ENCODE data around the gene CADM1.
"Not testable (repeated sequence)": the region's sequence is repeated elsewhere in the genome, so short reads cannot be mapped to it uniquely, and the experiment has no call there.

The CADM1 gene

DNA sequence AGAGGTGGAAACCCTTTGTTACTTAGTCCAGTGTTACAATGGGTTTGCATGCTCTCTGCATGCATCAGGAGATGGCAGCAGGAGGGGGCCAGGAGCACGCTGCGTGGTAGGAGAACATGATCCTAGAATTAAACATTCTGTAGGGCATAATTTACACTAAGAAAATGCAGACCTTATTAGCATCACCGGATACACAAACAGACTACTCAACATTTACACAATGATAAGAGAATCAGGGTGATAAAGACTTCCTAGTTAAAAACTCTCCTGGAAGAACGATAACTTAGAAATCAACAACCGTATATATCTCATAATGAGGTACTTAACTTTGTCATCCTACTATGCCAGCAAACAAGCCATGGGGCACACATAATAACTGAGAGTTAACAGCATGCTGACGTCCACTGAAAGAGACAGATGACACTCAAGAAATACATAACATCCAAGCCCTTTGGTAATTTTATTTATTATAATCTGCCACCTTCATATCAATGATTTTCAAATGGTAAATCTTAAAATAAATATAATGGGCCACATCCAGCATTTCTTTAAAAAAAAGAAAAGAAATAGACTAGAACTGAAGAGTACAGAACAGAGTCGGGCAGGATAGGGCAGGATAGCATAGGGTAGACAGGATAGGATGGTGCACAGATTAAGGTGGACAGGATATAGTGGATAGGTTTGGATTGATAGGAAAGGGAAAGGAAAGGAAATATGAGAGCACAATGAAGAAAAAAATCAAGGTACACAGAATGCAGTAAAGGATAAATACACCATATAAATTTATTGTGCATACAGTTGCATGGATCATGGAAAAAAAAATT lies 27.5 kb downstream of the CADM1 start:
- no peak for DNase-seq (ENCODE audit: low spot score)

DNA sequence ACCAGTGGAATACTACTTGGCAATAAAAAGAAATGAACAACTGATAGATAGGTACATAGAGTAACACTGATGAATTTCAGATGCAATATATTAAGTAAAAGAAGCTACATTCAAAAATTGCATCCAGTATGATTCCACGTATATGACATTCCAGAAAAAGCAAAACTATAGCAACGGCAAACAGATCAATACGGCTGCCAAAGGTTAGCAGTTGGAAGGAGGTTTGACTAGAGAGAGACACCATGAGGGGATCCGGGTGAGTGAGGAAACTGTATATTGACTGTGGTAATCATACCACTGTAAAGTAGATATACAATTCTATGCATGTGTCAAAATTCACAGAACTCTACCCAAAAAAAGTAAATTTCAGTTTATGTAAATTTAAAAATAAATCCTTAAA lies 28.7 kb downstream of the CADM1 start:
- DNase-seq (ENCODE audit: low spot score), result no peak

DNA sequence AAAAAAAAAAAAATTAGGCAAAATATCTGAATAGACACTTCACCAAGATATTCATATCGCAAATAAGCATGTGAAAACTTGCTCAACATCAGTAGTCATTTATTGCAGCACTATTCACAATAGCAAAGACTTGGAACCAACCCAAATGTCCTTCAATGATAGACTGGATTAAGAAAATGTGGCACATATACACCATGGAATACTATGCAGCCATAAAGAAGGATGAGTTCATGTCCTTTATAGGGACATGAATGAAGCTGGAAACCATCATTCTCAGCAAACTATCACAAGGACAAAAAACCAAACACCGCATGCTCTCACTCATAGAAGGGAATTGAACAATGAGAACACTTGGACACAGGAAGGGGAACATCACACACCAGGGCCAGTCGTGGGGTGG lies 29.9 kb downstream of the CADM1 start:
- DNase-seq (ENCODE audit: low spot score), result not testable (repeated sequence)

DNA sequence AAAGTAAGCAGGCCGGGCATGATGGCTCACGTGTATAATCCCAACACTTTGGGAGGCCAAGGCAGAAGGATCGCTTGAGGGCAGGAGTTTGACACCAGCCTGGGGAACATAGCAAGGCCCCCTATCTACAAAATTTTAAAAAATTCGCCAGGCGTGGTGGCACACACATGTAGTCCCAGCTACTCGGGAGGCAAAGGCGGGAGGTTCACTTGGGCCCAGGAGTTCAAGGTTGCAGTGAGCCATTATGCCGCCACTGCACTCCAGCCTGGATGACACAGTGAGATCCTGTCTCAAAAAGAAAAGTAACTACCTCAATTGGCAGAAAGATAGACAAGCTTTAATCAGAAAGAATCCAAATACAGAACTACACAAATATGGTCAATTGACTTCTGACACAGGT lies 31.0 kb downstream of the CADM1 start:
- DNase-seq (ENCODE audit: low spot score), result no peak

DNA sequence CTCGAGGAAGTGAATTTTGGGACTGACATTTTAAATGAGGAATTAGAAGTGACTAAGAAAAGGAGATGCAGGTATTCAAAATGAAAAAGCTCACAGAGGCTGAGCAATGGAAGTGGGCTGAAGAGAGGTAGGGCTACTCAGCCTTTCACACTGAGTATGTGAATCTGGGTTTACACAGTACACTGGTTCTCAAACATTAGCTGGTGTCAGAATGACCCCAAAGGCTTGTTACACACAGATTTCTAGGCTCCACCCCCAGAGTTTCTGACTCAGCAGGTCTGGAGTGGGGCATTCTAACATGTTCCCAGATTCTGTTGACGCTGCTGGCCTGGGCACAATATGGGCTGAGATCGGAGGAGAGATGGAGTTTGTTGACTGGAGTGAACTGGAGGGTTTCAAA lies 32.8 kb downstream of the CADM1 start:
- DNase-seq (ENCODE audit: low spot score), result no peak

DNA sequence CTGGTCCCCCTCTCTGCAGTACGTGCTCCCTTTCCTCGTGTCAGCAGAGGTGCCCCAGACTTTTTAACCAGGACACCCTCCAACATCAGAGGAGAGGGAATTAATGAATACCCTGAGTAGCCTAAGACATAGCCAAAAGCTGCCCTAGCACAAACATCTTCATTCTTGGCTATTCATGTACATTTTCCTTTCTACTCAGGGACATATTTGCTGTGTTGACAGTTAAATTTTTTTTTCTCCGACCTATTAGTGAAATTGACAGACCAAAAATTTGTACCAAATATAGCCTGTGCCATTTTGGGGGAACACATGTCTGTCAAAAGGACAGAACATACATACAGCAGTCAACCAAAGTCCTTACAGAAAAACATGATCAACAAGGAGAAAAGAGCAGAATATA lies 33.3 kb downstream of the CADM1 start:
- no peak for DNase-seq (ENCODE audit: low spot score)

DNA sequence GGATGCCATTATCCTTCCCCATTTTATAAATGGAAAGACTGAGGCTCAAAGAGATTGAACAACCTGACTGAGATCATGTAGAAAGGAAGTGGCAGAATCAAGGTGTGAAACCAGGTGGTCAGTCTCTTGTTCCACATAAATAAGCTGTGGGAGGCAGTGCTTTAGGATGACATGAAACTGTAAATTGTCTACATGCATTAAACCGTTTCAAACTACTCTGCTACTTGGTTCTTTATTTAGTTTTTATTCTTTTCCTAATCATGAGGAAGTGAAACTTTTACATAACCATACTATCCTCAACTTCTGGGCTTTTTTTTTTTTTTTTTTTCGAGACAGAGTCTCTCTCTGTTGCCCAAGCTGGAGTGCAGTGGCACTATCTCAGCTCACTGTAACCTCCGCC lies 34.9 kb downstream of the CADM1 start:
- DNase-seq (ENCODE audit: low spot score), result peak; percentile 3

DNA sequence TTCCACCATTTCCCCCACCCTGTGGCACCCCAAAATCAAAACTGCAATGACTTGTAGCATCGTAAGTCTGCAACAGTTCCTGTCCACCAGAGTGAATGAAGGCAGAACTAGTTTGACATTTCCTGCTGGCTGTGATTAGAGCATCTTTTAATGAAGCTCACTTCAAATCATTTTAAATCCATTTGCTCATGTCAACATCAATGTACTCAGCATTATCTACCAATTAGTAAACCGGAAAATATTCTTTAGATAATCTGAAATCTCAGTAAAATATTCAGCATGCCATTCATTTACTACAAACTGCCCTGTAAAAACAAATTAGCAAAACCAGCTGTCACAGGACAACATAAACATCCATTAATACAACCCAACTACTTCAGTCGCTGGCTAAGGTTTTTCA lies 38.1 kb downstream of the CADM1 start:
- no peak for DNase-seq (ENCODE audit: low spot score)

DNA sequence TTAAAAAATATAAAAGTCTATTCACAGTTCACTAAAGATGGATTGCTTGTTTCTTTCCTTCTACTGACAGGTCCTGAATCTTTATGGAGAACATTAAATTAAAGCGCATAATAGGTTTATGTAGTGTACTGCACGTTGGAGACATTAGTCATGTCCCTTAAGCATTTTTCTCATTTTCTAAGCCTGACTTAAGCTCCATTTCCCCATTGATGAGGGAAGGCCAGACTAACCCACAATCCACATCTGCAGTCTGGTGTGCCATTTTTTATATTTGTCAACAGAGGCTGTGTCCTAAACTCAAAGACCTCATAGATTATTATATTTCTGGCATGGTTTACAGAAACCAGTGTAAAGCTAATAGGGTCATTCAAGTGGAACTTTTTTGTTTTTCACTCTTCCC lies 39.9 kb downstream of the CADM1 start:
- no peak for DNase-seq (ENCODE audit: low spot score)

DNA sequence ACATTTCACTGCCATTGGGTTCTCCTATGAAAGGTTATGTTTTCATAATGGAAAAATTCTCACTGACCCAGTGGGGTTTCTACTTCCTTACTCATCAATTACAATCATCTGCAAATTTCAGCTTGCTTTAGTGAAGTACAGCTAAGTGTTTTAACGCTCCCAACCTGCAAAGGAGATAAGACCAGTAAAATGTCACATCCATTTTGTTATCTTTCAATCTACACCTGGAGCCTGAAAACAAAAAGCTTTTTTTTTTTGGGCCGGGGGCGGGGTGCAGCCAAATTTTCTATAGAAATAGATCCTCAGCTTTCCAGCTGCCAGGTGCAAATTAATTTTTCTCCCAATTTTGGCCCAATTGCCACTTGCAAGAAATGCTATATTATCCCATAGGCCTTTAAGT lies 40.6 kb downstream of the CADM1 start:
- no peak for DNase-seq (ENCODE audit: low spot score)

DNA sequence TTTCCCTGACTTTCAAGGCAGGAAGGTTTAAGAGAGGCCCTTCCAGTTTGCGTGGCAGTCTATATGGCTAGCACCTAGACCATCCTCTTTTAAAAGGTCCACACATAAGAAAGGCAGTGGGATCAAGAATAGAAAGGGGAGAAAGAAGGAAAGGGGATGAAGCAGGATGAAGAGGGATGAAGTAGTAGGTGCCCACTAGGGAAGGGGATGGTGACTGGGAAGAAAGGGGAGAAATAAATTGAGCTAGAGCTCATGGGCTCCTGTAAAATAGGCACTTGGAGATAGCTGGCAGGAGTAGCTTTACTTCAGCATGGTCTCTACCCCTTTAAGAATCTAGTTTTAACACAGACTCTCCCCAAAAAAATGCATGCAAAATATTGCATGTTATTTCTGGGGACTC lies 41.5 kb downstream of the CADM1 start:
- DNase-seq (ENCODE audit: low spot score), result no peak

DNA sequence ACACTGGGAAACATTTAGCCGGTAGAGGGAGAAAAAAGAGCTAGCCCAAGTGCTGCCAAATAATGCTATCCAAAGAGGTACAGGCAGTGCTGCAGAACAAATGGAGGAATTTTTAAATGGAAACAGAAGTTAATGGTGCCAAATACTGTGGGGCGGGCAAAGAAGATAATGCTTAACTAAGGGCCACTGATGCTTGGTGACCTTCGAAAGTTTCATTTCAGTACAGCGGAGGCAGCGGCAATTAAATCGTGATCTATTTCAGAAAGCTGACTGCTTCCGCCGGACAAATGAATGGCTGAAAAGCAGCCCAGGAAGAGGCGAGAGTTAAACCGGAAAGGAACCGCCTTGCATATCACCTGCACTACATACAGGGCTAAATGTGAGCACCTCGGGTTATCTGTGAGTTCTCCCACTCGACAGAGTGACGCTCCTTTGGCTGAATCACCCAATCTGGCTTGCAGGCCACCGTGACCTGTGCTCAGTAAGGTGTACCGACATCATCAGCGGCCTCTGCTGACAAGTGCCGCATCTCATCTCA lies 42.1 kb downstream of the CADM1 start:
- DNase-seq (ENCODE audit: low spot score), result no peak

DNA sequence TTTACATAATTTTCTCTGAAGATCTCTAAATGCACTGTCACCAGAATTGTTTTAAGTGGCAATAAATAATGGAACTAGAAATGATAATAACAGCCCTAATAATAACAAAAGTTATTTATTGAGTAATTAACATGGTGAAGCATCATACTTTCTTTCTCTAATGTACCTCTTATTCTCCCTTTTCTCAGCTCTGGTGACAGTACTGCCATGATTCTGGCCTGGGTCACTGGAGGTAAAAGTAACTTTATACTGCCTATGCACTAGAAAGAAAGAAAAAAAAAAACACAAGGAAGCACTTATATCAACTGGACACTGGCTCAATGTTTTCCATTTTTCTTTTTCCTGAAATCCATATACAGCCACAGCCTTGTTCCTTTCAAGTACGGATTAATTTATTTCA lies 43.7 kb downstream of the CADM1 start:
- no peak for DNase-seq (ENCODE audit: low spot score)

DNA sequence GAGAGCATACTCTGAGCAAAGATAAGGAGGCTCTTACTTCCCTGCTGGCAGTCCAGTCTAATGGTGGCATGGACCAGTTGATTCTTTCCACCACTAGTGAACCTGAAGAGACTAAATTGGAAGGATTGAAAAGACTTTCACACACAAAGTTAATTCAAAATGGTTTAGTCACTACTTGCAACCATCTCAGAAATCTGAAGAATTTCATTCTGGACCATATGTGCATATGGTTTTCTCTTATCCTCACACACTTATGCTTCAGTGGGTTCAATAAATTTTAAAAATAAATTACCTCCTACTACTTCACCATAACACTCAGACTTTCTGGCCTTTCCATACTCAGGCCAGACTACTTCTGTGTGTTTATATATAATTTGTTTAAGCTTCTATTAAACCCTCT lies 44.7 kb downstream of the CADM1 start:
- no peak for DNase-seq (ENCODE audit: low spot score)

DNA sequence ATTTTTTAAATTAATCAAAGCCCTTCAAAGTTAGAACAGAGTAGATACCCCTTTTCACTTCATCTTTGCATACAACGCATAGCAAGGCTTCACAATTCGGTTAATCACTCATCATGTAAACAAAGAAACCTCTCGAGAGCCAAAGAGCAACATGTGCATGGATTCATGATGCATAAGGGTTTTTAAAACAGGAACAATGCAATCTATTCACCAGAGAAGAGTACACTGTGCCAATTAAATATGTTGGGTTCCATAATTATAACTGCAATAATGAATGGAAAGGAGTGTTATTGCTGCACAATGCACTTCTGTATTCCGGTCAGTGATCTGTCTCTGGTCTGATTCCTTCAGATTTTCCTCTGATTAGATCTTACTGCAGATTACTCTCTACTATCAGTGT lies 45.3 kb downstream of the CADM1 start:
- DNase-seq (ENCODE audit: low spot score), result no peak

DNA sequence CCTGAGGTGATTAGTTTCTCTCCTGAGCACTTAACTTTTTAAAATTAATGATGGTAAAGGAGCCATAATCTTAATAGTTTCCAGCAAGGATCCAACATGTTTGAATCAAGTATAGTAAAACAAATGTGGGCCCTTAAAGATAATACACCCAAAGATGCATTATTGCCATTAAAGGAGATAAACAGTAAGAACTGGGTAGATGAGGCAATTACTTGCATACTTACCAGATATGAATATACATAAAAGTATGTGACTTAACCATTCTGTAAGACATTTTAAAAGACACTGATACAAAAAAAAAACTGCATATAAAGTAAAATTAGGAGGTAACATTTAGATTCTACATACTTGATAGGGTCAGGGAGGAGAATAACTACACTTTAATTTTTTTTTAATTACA lies 48.2 kb downstream of the CADM1 start:
- no peak for DNase-seq (ENCODE audit: low spot score)

DNA sequence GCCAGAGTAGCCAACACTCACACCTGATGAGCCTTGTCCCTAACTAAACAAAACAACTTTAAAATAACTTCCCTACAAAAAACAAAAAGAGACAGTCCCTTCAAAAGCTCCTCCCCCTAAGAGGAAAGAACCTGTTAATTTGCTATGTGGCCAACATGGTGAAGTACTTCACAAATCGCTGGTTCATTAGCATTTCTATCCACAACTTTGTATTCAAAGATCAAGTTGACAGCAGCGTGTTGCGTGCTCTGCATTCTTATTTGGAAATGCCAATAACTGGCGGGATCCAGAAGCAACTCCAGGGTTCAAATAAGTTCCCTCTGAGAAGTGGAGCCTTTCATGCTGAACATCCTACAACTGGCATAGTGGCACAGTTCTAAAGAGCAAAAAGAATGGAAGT lies 48.6 kb downstream of the CADM1 start:
- DNase-seq (ENCODE audit: low spot score), result no peak

DNA sequence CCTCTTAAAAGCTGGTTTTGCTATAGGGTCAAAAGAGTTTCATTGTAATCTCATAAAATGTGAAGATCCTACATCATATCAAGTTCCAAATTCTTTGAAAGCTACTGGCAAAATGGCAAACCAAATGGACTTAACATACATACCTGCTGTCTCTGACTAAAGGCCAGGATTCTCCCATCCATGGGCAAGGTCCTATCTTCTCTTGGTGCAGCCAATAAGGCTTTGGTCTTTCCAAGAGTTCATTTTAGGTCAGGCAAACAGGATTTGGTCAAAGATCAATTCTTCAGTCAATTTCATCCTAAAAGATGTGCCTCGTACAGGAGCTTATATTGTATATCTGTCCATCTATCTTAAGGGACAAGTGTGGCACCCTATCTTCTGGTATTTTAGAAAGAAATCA lies 49.7 kb downstream of the CADM1 start:
- no peak for DNase-seq (ENCODE audit: low spot score)

DNA sequence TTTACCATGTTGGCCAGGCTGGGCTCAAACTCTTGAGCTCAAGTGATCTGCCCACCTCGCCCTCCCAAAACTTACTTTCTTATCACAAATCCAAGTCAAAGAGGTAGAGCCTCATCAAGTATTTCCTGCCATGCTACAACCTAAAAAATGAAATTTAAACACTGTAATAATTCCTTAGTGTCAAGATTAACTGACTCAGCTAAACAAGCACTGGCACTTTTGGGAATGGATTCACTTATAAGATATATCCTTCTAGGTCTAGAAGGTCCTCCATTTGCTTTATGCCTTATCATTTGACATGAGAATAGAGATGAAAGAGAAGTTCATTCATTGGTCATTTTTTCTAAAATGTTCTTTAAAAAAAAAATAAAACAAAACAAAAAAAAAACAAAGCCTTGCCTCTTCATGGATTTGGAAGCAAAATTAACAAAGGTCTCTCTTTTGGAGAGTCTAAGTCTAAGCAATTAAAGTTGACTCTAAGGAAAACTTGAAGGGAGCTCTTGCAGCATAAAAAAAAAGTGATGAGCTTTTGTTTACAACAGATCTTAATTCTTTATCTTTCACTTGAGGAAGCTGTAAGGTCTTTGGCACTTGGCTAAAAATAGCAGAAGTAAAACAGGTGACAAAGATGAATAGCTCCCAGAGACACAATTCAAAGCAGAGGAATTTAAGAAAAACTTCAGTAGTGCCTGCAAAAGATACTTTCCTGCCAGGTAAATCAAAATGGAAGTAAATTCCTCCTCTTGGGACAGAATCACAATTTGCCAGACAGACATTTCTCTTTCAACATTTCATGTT lies 50.3 kb downstream of the CADM1 start:
- no peak for DNase-seq (ENCODE audit: low spot score)

DNA sequence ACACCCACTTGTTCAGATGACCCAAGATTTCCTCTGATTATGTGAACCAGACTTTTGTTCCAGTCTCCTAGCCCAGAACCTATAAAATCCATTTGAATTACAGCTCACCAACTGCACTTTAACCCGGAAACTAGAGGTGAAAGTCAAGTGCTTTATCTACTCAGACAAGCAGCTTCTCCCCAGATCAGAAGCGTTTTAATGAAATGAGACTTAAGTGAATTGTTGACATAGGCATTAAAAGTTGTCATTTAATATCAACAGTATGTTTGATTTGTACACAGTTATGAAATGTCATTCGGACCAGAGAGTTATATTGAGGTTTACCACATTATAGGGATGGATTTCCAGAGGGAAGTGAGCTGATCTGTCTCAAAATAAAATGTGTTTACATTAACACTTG lies 52.0 kb downstream of the CADM1 start:
- DNase-seq (ENCODE audit: low spot score), result no peak

DNA sequence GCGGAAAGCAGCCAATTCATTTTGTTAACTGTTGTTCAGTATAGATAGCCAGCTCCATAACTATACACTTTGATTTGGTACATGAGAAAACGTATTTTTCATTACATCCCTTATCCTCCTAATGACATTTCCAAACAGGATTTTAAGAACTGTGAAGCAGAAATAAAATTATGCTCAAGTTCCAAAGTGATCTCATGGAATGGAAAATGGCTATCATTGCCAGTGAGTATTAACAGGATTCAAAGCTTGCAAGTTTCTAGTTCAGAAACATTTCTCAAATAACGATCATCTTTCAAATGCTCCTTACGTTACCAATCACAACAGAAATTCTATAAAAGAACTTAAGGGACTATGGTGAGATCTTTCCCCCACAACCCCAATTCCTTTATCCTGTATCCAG lies 53.7 kb downstream of the CADM1 start:
- DNase-seq (ENCODE audit: low spot score), result no peak

DNA sequence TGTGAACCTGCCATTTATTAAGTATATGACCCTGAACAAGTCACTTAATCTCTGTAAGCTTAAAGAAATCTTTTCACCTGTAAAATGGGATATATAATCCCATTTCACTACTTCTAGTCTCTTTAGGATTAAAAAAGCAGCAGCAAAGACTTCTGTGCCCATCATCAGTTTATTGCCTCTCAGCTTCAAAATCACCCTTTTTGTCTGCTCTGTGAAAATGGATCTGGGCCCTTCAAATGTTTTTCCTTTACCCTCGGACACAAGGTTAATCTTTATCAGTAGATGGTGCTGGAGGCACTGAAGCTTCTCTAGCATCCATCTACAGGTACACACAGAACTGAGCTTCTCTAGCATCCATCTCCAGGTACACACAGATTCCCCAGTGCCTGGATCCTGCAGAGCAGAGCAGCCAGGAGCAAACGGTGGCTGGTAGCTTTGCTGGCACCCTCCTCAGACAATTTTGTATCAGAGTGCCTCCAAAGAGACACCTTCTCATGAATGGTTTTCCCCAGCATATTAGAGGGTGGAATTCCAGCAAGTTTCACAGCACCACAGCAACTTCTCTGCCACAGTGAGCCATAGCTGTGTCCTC lies 56.8 kb downstream of the CADM1 start:
- DNase-seq (ENCODE audit: low spot score), result no peak

DNA sequence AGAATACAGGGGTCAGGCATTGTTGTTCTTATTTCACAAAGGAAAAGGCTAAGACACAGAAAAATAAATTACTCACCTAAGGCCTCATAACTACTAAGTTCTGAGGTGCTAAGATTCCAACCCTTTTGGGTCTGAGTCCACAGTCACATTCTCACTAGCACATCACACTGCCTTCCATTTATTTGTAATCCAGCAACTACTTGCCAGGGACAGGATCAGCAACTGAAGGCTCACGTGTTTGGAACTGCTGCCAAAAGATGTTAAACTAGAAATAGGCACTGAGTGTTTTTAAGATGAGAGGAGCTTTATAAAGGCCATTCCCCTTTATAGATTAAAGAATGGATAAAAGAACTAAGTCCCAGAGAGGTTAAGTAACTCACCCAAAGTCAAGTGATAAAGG lies 58.0 kb downstream of the CADM1 start:
- no peak for DNase-seq (ENCODE audit: low spot score)
